ENCODE data around the gene CA10. TPM values are rescaled to one million over a fixed set of nuclear protein-coding genes. Genes with fewer than 3 reads are reported as not detected.

CA10 gene
- total and polyA plus RNA-seq, 2 donors (not counting 1 experiment from before 2014, with no cell fraction given), result not detected

- no peaks in the 10 kb centered on the region for H3K9me3 ChIP-seq (ENCODE audit: control insufficient read depth, insufficient read depth, low read depth, low read length)
- no peak overlapping the region for H3K27ac ChIP-seq (ENCODE audit: insufficient read depth, low read length)
- H3K27me3 ChIP-seq (ENCODE audit: control insufficient read depth, insufficient read depth, low read length), result no peaks in the 10 kb centered on the region
Observed at GRCh38 chr17:52159246-52160135, 977 bp upstream of the CA10 start.

GRCh38 chr17:52157603-52158449, 688 bp downstream of the CA10 start:
- Histone ChIP-seq H3K79me2 (ENCODE audit: control insufficient read depth, insufficient read depth, low read length) (no peaks in the 10 kb centered on the region), H2AFZ (ENCODE audit: low read length) (no peak overlapping the region), H3K4me1 (ENCODE audit: control insufficient read depth, extremely low read depth, insufficient read depth, low read length) (no peaks in the 10 kb centered on the region), H3K9ac (ENCODE audit: insufficient read depth, low read length) (no peak overlapping the region), H3K27me3 (ENCODE audit: control insufficient read depth, insufficient read depth, low read length) (no peaks in the 10 kb centered on the region), H3K9me3 (ENCODE audit: control insufficient read depth, insufficient read depth, low read depth, low read length) (no peaks in the 10 kb centered on the region), H3K27ac (ENCODE audit: insufficient read depth, low read length) (no peak overlapping the region), H4K20me1 (ENCODE audit: control insufficient read depth, extremely low read depth, insufficient read depth, low read length) (no peaks in the 10 kb centered on the region), H3K36me3 (ENCODE audit: control insufficient read depth, insufficient read depth, low read length) (no peaks in the 10 kb centered on the region), H3K4me3 (replicated peaks in 1 of 4; ENCODE audit: control extremely low read depth in 1 of 4, insufficient read depth in 1 of 4, low read depth in 3 of 4, low read length in 4 of 4) (no peak overlapping the region), H3K4me2 (ENCODE audit: extremely low read depth, insufficient read depth, low read length) (no peak overlapping the region)
- no peak for DNase-seq (ENCODE audit: low read depth in 2 of 2)
- TF ChIP-seq CTCF (conservative IDR thresholded peaks at IDR 0.05 in 1 of 2, IDR thresholded peaks at IDR 0.05 in 1 of 2; ENCODE audit: low read depth in 1 of 2, low read length in 2 of 2) (no peak), EZH2 (IDR thresholded peaks at IDR 0.05; ENCODE audit: low read length, missing control alignments) (no peak)

More at GRCh38 chr17:52159246-52160135, 977 bp upstream of the CA10 start:
- TF ChIP-seq EZH2 (IDR thresholded peaks at IDR 0.05; ENCODE audit: low read length, missing control alignments) (no peak), CTCF (conservative IDR thresholded peaks at IDR 0.05 in 1 of 2, IDR thresholded peaks at IDR 0.05 in 1 of 2; ENCODE audit: low read depth in 1 of 2, low read length in 2 of 2) (no peak)
- Histone ChIP-seq H4K20me1 (ENCODE audit: control insufficient read depth, extremely low read depth, insufficient read depth, low read length) (no peaks in the 10 kb centered on the region), H3K79me2 (ENCODE audit: control insufficient read depth, insufficient read depth, low read length) (no peaks in the 10 kb centered on the region), H3K36me3 (ENCODE audit: control insufficient read depth, insufficient read depth, low read length) (no peaks in the 10 kb centered on the region), H3K4me3 (replicated peaks in 1 of 4; ENCODE audit: control extremely low read depth in 1 of 4, insufficient read depth in 1 of 4, low read depth in 3 of 4, low read length in 4 of 4) (no peak overlapping the region), H2AFZ (ENCODE audit: low read length) (no peak overlapping the region), H3K9ac (ENCODE audit: insufficient read depth, low read length) (no peak overlapping the region), H3K4me1 (ENCODE audit: control insufficient read depth, extremely low read depth, insufficient read depth, low read length) (no peaks in the 10 kb centered on the region), H3K4me2 (ENCODE audit: extremely low read depth, insufficient read depth, low read length) (no peak overlapping the region)
- DNase-seq (ENCODE audit: low read depth in 2 of 2), result no peak
